Astrocyte (in vitro differentiated cells and primary cell): Measurements from ENCODE around the gene TENM4. TPM values are rescaled to one million over a fixed set of nuclear protein-coding genes. Genes with fewer than 3 reads are reported as not detected.

Experiments
- DNase-seq: peaks from one replicate; pipeline ENCODE4 v3.0.0-alpha.2; 2010; ENCODE audit warnings: low read depth
- FAIRE-seq: peaks from 2 replicates; lab custom pipeline; 2011; peaks lifted over from hg19 to GRCh38; lab: Jason Lieb, UNC
- H2AFZ ChIP-seq: 2 replicates; pipeline ENCODE4 v1.6.0; 2012; ENCODE audit warnings: low read depth, low read length, inconsistent platforms
- H3K27ac ChIP-seq: 2 replicates; pipeline ENCODE4 v1.5.1; 2011; ENCODE audit warnings: low read depth, low read length, inconsistent platforms
- H3K27me3 ChIP-seq: 2 replicates; pipeline ENCODE4 v1.6.0; 2011; ENCODE audit warnings: low read length, inconsistent platforms; ENCODE audit not compliant: insufficient read depth
- H3K36me3 ChIP-seq: 2 replicates; pipeline ENCODE4 v1.5.1; 2011; ENCODE audit warnings: low read length, inconsistent platforms; ENCODE audit not compliant: insufficient read depth
- H3K4me1 ChIP-seq: 2 replicates; pipeline ENCODE4 v1.5.1; 2011; ENCODE audit warnings: low read length, inconsistent platforms; ENCODE audit not compliant: insufficient read depth
- H3K4me2 ChIP-seq: 2 replicates; pipeline ENCODE4 v1.6.0; 2012; ENCODE audit warnings: low read length, inconsistent platforms
- H3K4me3 ChIP-seq: 2 replicates; pipeline ENCODE4 v1.5.1; 2011; ENCODE audit warnings: low read depth, mild to moderate bottlenecking, low read length, inconsistent platforms; ENCODE audit not compliant: insufficient read depth
- H3K79me2 ChIP-seq: 2 replicates; pipeline ENCODE4 v1.6.0; 2012; ENCODE audit warnings: mild to moderate bottlenecking, low read length, inconsistent platforms; ENCODE audit not compliant: insufficient read depth
- H3K9ac ChIP-seq: 2 replicates; pipeline ENCODE4 v1.6.0; 2012; ENCODE audit warnings: mild to moderate bottlenecking, low read length, inconsistent platforms
- H3K9me3 ChIP-seq: 2 replicates; pipeline ENCODE4 v1.5.1; 2012; ENCODE audit warnings: low read depth, mild to moderate bottlenecking, low read length, inconsistent platforms; ENCODE audit not compliant: insufficient read depth
- H4K20me1 ChIP-seq: 2 replicates; pipeline ENCODE4 v1.6.0; 2012; ENCODE audit warnings: low read length, inconsistent platforms; ENCODE audit not compliant: insufficient read depth
- H3K27ac Mint-ChIP-seq: one replicate; pipeline ENCODE4 v1.8.0; 2021; ENCODE audit warnings: mild to moderate bottlenecking, mixed read lengths; ENCODE audit not compliant: unreplicated experiment
- H3K27me3 Mint-ChIP-seq: one replicate; pipeline ENCODE4 v1.8.0; 2021; ENCODE audit warnings: low read depth, mixed read lengths; ENCODE audit not compliant: unreplicated experiment
- H3K36me3 Mint-ChIP-seq: one replicate; pipeline ENCODE4 v1.8.0; 2021; ENCODE audit warnings: low read depth, mixed read lengths; ENCODE audit not compliant: unreplicated experiment
- H3K4me1 Mint-ChIP-seq: one replicate; pipeline ENCODE4 v1.8.0; 2021; ENCODE audit warnings: low read depth, mixed read lengths; ENCODE audit not compliant: unreplicated experiment
- H3K4me3 Mint-ChIP-seq: one replicate; pipeline ENCODE4 v1.8.0; 2021; ENCODE audit warnings: mild to moderate bottlenecking, moderate library complexity, mixed read lengths; ENCODE audit not compliant: unreplicated experiment
- H3K9me3 Mint-ChIP-seq: one replicate; pipeline ENCODE4 v1.8.0; 2021; ENCODE audit warnings: mild to moderate bottlenecking, mixed read lengths; ENCODE audit not compliant: unreplicated experiment
- EZH2 ChIP-seq: IDR thresholded peaks from 2 replicates; pipeline ENCODE4 v1.6.1; 2012; ENCODE audit warnings: mild to moderate bottlenecking, low read length, inconsistent platforms; ENCODE audit not compliant: insufficient read depth
- total RNA-seq: library from RNA; stranded (reverse); gene quantifications from 2 replicates; pipeline ENCODE4 v1.2.1, GENCODE V29; 2021
- TF ChIP-seq, protein P1 (sequence below): IDR thresholded peaks from 2 replicates; pipeline ENCODE4 v1.5.1; 2011; ENCODE audit warnings: low read depth, mild to moderate bottlenecking, inconsistent platforms, low read length, moderate library complexity; ENCODE audit not compliant: insufficient read depth

TENM4 gene
- total RNA-seq, 1 donor from 2014 or later: 7.5 TPM

GRCh38 chr11:79456501-79456900, 15.7 kb upstream of the TENM4 start:
- no peak overlapping the region for H3K4me2 ChIP-seq
- TF ChIP-seq EZH2: no peak
- TF ChIP-seq, protein P1, sequence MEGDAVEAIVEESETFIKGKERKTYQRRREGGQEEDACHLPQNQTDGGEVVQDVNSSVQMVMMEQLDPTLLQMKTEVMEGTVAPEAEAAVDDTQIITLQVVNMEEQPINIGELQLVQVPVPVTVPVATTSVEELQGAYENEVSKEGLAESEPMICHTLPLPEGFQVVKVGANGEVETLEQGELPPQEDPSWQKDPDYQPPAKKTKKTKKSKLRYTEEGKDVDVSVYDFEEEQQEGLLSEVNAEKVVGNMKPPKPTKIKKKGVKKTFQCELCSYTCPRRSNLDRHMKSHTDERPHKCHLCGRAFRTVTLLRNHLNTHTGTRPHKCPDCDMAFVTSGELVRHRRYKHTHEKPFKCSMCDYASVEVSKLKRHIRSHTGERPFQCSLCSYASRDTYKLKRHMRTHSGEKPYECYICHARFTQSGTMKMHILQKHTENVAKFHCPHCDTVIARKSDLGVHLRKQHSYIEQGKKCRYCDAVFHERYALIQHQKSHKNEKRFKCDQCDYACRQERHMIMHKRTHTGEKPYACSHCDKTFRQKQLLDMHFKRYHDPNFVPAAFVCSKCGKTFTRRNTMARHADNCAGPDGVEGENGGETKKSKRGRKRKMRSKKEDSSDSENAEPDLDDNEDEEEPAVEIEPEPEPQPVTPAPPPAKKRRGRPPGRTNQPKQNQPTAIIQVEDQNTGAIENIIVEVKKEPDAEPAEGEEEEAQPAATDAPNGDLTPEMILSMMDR: no peak
- DNase-seq: no peak
- H3K4me3 Mint-ChIP-seq: no peak overlapping the region
- H3K36me3 ChIP-seq: no peaks in the 10 kb centered on the region
- H3K4me1 Mint-ChIP-seq: peaks cover 12% of the 10 kb centered on the region
- H3K27me3 Mint-ChIP-seq: no peaks in the 10 kb centered on the region
- no peak overlapping the region for H2AFZ ChIP-seq
- H3K9me3 ChIP-seq: no peaks in the 10 kb centered on the region
- no peaks in the 10 kb centered on the region for H3K9me3 Mint-ChIP-seq
- H3K4me1 ChIP-seq: no peaks in the 10 kb centered on the region
- H3K27me3 ChIP-seq: no peaks in the 10 kb centered on the region
- no peak overlapping the region for H3K9ac ChIP-seq
- H3K27ac ChIP-seq: no peak overlapping the region
- no peak overlapping the region for H3K27ac Mint-ChIP-seq
- H4K20me1 ChIP-seq: no peaks in the 10 kb centered on the region
- H3K4me3 ChIP-seq: no peak overlapping the region
- H3K36me3 Mint-ChIP-seq: no peaks in the 10 kb centered on the region
- FAIRE-seq: no peak
- no peaks in the 10 kb centered on the region for H3K79me2 ChIP-seq

GRCh38 chr11:79453617-79454016, 12.8 kb upstream of the TENM4 start:
- H3K36me3 ChIP-seq: no peaks in the 10 kb centered on the region
- H3K9me3 Mint-ChIP-seq: no peaks in the 10 kb centered on the region

GRCh38 chr11:79449040-79449439, 8.2 kb upstream of the TENM4 start:
- Mint-ChIP-seq H3K9me3 (no peaks in the 10 kb centered on the region), H3K36me3 (no peaks in the 10 kb centered on the region), H3K27me3 (peaks cover 9% of the 10 kb centered on the region), H3K4me3 (no peak overlapping the region), H3K27ac (no peak overlapping the region), H3K4me1 (no peaks in the 10 kb centered on the region)
- no peaks in the 10 kb centered on the region for H3K4me1 ChIP-seq
- no peak for DNase-seq
- no peaks in the 10 kb centered on the region for H3K9me3 ChIP-seq
- H3K4me3 ChIP-seq: no peak overlapping the region
- no peaks in the 10 kb centered on the region for H3K79me2 ChIP-seq
- H3K27ac ChIP-seq: no peak overlapping the region
- H4K20me1 ChIP-seq: no peaks in the 10 kb centered on the region
- no peak for FAIRE-seq
- H3K36me3 ChIP-seq: no peaks in the 10 kb centered on the region
- no peaks in the 10 kb centered on the region for H3K27me3 ChIP-seq
- no peak overlapping the region for H3K4me2 ChIP-seq
- H2AFZ ChIP-seq: no peak overlapping the region
- TF ChIP-seq EZH2: no peak
- TF ChIP-seq, protein P1: no peak
- no peak overlapping the region for H3K9ac ChIP-seq

More at GRCh38 chr11:79453617-79454016, 12.8 kb upstream of the TENM4 start:
- H3K27ac Mint-ChIP-seq: no peak overlapping the region
- Histone ChIP-seq H2AFZ (no peak overlapping the region), H3K79me2 (no peaks in the 10 kb centered on the region), H4K20me1 (no peaks in the 10 kb centered on the region), H3K27ac (no peak overlapping the region), H3K27me3 (no peaks in the 10 kb centered on the region), H3K4me2 (no peak overlapping the region), H3K4me3 (no peak overlapping the region), H3K9me3 (no peaks in the 10 kb centered on the region), H3K9ac (no peak overlapping the region), H3K4me1 (no peaks in the 10 kb centered on the region)
- no peak for TF ChIP-seq EZH2
- TF ChIP-seq, protein P1: no peak
- peaks cover 12% of the 10 kb centered on the region for H3K4me1 Mint-ChIP-seq
- no peaks in the 10 kb centered on the region for H3K36me3 Mint-ChIP-seq
- H3K4me3 Mint-ChIP-seq: no peak overlapping the region
- no peak for FAIRE-seq
- DNase-seq: no peak
- no peaks in the 10 kb centered on the region for H3K27me3 Mint-ChIP-seq
